ENCODE measurements around the gene ZNF821. TPM values are rescaled to one million over a fixed set of nuclear protein-coding genes. Genes with fewer than 3 reads are reported as not detected.
A peak's percentile ranks its signal among the peaks of the same experiment; 100 is the strongest.

Gene ZNF821
- total RNA-seq, 1 donor from 2014 or later: 10.3 TPM

- Histone ChIP-seq H3K9ac (no peak overlapping the region), H2AFZ (replicated peaks) (no peak overlapping the region), H3F3A (ENCODE audit: low read depth) (no peaks in the 10 kb centered on the region), H3K9me3 (ENCODE audit: low read depth) (no peaks in the 10 kb centered on the region), H3K27me3 (no peaks in the 10 kb centered on the region), H3K4me1 (no peaks in the 10 kb centered on the region), H3K36me3 (peaks cover 4% of the 10 kb centered on the region), H3K4me2 (no peak overlapping the region), H4K20me1 (ENCODE audit: low read depth) (peaks cover 99% of the 10 kb centered on the region), H3K27ac (no peak overlapping the region), H3K79me2 (ENCODE audit: low read depth) (peaks cover 100% of the 10 kb centered on the region), H3K4me3 (no peak overlapping the region)
- Mint-ChIP-seq H3K9me3 (peaks cover 22% of the 10 kb centered on the region), H3K4me3 (no peak overlapping the region), H3K4me1 (no peaks in the 10 kb centered on the region), H3K27ac (no peak overlapping the region), H3K27me3 (ENCODE audit: insufficient read depth, low read depth) (no peaks in the 10 kb centered on the region), H3K36me3 (peaks cover 73% of the 10 kb centered on the region)
- DNase-seq (ENCODE audit: low spot score): no peak
- no peak for TF ChIP-seq EZH2 (IDR thresholded peaks at IDR 0.05)
- no peak for TF ChIP-seq EZH2phosphoT487 (IDR thresholded peaks at IDR 0.05)
- TF ChIP-seq CTCF (IDR thresholded peaks at IDR 0.05): no peak
These were observed 31.4 kb upstream of the ZNF821 start for GRCh38 chr16:71915350-71915749.

- Histone ChIP-seq H3K9ac (no peak overlapping the region), H3K36me3 (peaks cover 4% of the 10 kb centered on the region), H3K27ac (peak overlapping the region; percentile 31), H4K20me1 (ENCODE audit: low read depth) (peaks cover 99% of the 10 kb centered on the region), H3K79me2 (ENCODE audit: low read depth) (peaks cover 100% of the 10 kb centered on the region), H3K4me1 (no peaks in the 10 kb centered on the region), H2AFZ (replicated peaks) (no peak overlapping the region), H3K9me3 (ENCODE audit: low read depth) (no peaks in the 10 kb centered on the region), H3K4me2 (no peak overlapping the region), H3K4me3 (no peak overlapping the region), H3K27me3 (no peaks in the 10 kb centered on the region), H3F3A (ENCODE audit: low read depth) (no peaks in the 10 kb centered on the region)
- Mint-ChIP-seq H3K4me3 (no peak overlapping the region), H3K27ac (no peak overlapping the region), H3K4me1 (no peaks in the 10 kb centered on the region), H3K9me3 (peaks cover 26% of the 10 kb centered on the region), H3K27me3 (ENCODE audit: insufficient read depth, low read depth) (no peaks in the 10 kb centered on the region), H3K36me3 (peaks cover 72% of the 10 kb centered on the region)
- TF ChIP-seq EZH2 (IDR thresholded peaks at IDR 0.05): no peak
- TF ChIP-seq EZH2phosphoT487 (IDR thresholded peaks at IDR 0.05): no peak
- no peak for TF ChIP-seq CTCF (IDR thresholded peaks at IDR 0.05)
- no peak for DNase-seq (ENCODE audit: low spot score)
These were observed 30.8 kb upstream of the ZNF821 start for GRCh38 chr16:71914802-71915201.

- H3K4me1 ChIP-seq: no peaks in the 10 kb centered on the region
- no peak overlapping the region for H3K4me2 ChIP-seq
- no peak overlapping the region for H2AFZ ChIP-seq (replicated peaks)
- H3K36me3 Mint-ChIP-seq: peaks cover 77% of the 10 kb centered on the region
- no peak for TF ChIP-seq EZH2phosphoT487 (IDR thresholded peaks at IDR 0.05)
- no peak for TF ChIP-seq EZH2 (IDR thresholded peaks at IDR 0.05)
- no peak for TF ChIP-seq CTCF (IDR thresholded peaks at IDR 0.05)
- H3F3A ChIP-seq (ENCODE audit: low read depth): peaks cover 6% of the 10 kb centered on the region
- H3K36me3 ChIP-seq: peaks cover 4% of the 10 kb centered on the region
- no peaks in the 10 kb centered on the region for H3K27me3 ChIP-seq
- H3K9ac ChIP-seq: no peak overlapping the region
- DNase-seq (ENCODE audit: low spot score): no peak
- H4K20me1 ChIP-seq (ENCODE audit: low read depth): peaks cover 99% of the 10 kb centered on the region
- H3K9me3 Mint-ChIP-seq: peaks cover 39% of the 10 kb centered on the region
- peaks cover 100% of the 10 kb centered on the region for H3K79me2 ChIP-seq (ENCODE audit: low read depth)
- H3K27ac Mint-ChIP-seq: no peak overlapping the region
- H3K27me3 Mint-ChIP-seq (ENCODE audit: insufficient read depth, low read depth): no peaks in the 10 kb centered on the region
- no peak overlapping the region for H3K27ac ChIP-seq
- H3K9me3 ChIP-seq (ENCODE audit: low read depth): no peaks in the 10 kb centered on the region
- no peak overlapping the region for H3K4me3 ChIP-seq
- H3K4me3 Mint-ChIP-seq: no peak overlapping the region
- H3K4me1 Mint-ChIP-seq: no peaks in the 10 kb centered on the region
These were observed 28.7 kb upstream of the ZNF821 start for GRCh38 chr16:71912534-71913275.
